HCT116 (cell line): ENCODE data around the gene ATG2B. TPM values are rescaled to one million over a fixed set of nuclear protein-coding genes. Genes with fewer than 3 reads are reported as not detected.
A peak's percentile ranks its signal among the peaks of the same experiment; 100 is the strongest.

ENCODE experiments used
- ATAC-seq: fragments of 200-7000 bp; cut with Tn5 transposase; 2 replicates; pipeline ENCODE4 v1.9.1; 2020; ENCODE audit warnings: mild to moderate bottlenecking, moderate library complexity
- BruUV-seq: library from RNA; stranded (reverse); fragments of 400-500 nt; replicated peaks from 2 replicates; lab custom pipeline; 2021; lab: Mats Ljungman, UMichigan
- CTCF ChIA-PET: fragments of 300-600 bp; sonication (Branson Sonifier 250); formaldehyde crosslinking; loops from one replicate; lab custom pipeline; 2021; ENCODE audit warnings: antibody characterized with exemption; lab: Charles Lee
- POLR2A ChIA-PET: fragments of 300-600, 350-600 bp; sonication (Branson Sonifier 250); formaldehyde crosslinking; loops from one replicate; lab custom pipeline; 2021; ENCODE audit warnings: antibody characterized with exemption; lab: Charles Lee
- RAD21 ChIA-PET, 2 experiments: fragments of 300-600 bp; sonication (Branson Sonifier 250); formaldehyde crosslinking; loops; one replicate each; lab custom pipeline; 2023; ENCODE audit warnings: low total read pairs in 2 of 2; ENCODE audit not compliant: uncharacterized antibody in 2 of 2, unreplicated experiment in 2 of 2, low non-redundant PET in 1 of 2; lab: Charles Lee
- DNase-seq: peaks from one replicate; pipeline ENCODE4 v3.0.0-alpha.2; 2010; ENCODE audit warnings: low read depth, low spot score
- H2AFZ ChIP-seq: fragments of 200-600 bp; shearing (Covaris generic), sonication (generic); 2 replicates; pipeline ENCODE4 v1.6.1; 2017; ENCODE audit warnings: low read depth, mixed run types, mixed read lengths, antibody characterized with exemption, low read length; ENCODE audit not compliant: poor library complexity, severe bottlenecking
- H3K27ac ChIP-seq: 2 replicates; pipeline ENCODE4 v1.5.1; 2012; ENCODE audit warnings: low read depth, low read length
- H3K27me3 ChIP-seq: fragments of 200-600 bp; sonication (generic); 2 replicates; pipeline ENCODE4 v1.6.1; 2016; ENCODE audit warnings: mixed run types, low read length, mixed read lengths; ENCODE audit not compliant: insufficient read depth
- H3K36me3 ChIP-seq, 2 experiments: fragments of 200-500 bp in 1 of 2; fragments of 200-600 bp in 1 of 2; sonication (Bioruptor generic) in 1 of 2; sonication (generic) in 1 of 2; 2 replicates each; pipeline versions ENCODE4 v1.5.1 to v1.6.1; 2014 to 2016; ENCODE audit warnings: low read length in 2 of 2, inconsistent platforms in 1 of 2, mixed read lengths in 1 of 2, mixed run types in 1 of 2; ENCODE audit not compliant: insufficient read depth in 2 of 2, control insufficient read depth in 1 of 2
- H3K4me1 ChIP-seq, 2 experiments: fragments of 200-600 bp in 1 of 2; sonication (generic) in 1 of 2; 2 replicates each; pipeline versions ENCODE4 v1.5.1 to v1.6.1; 2012 to 2017; ENCODE audit warnings: low read length in 2 of 2, inconsistent platforms in 1 of 2, mild to moderate bottlenecking in 1 of 2, mixed read lengths in 1 of 2, mixed run types in 1 of 2, moderate library complexity in 1 of 2; ENCODE audit not compliant: insufficient read depth in 2 of 2, control insufficient read depth in 1 of 2
- H3K4me2 ChIP-seq: fragments of 200-600 bp; sonication (generic); 2 replicates; pipeline ENCODE4 v1.6.1; 2017; ENCODE audit warnings: mixed run types, low read length, mixed read lengths
- H3K4me3 ChIP-seq, 2 experiments: fragments of 200-600 bp in 1 of 2; sonication (generic) in 1 of 2; replicated peaks in 1 of 2; 2 replicates each; pipeline ENCODE4 v1.5.1; 2011 to 2016; ENCODE audit warnings: low read length in 2 of 2, control low read depth in 1 of 2, low read depth in 1 of 2, mild to moderate bottlenecking in 1 of 2, mixed read lengths in 1 of 2, mixed run types in 1 of 2
- H3K79me2 ChIP-seq: fragments of 200-600 bp; sonication (generic); 2 replicates; pipeline ENCODE4 v1.6.1; 2017; ENCODE audit warnings: mild to moderate bottlenecking, mixed run types, low read length, moderate library complexity, mixed read lengths; ENCODE audit not compliant: insufficient read depth
- H3K9ac ChIP-seq: fragments of 200-600 bp; sonication (generic); 2 replicates; pipeline ENCODE4 v1.6.1; 2016; ENCODE audit warnings: low read length, mixed read lengths
- H3K9me2 ChIP-seq: fragments of 200-600 bp; sonication (generic), shearing (Covaris generic); 2 replicates; pipeline ENCODE4 v1.6.1; 2017; ENCODE audit warnings: mixed run types, mild to moderate bottlenecking, moderate library complexity; ENCODE audit not compliant: insufficient read depth
- H3K9me3 ChIP-seq, 2 experiments: fragments of 200-500 bp in 1 of 2; fragments of 200-600 bp in 1 of 2; sonication (Bioruptor generic) in 1 of 2; sonication (generic) in 1 of 2; 2 replicates each; pipeline ENCODE4 v1.6.1; 2014 to 2017; ENCODE audit warnings: low read length in 2 of 2, mixed read lengths in 2 of 2, inconsistent platforms in 1 of 2, low read depth in 1 of 2, mild to moderate bottlenecking in 1 of 2, mixed run types in 1 of 2, moderate library complexity in 1 of 2; ENCODE audit not compliant: control insufficient read depth in 1 of 2, insufficient read depth in 1 of 2
- H4K20me1 ChIP-seq: fragments of 200-600 bp; sonication (generic), shearing (Covaris generic); 2 replicates; pipeline ENCODE4 v1.6.1; 2017; ENCODE audit warnings: mixed run types, mild to moderate bottlenecking, moderate library complexity; ENCODE audit not compliant: insufficient read depth
- ATF3 ChIP-seq: IDR thresholded peaks from 2 replicates; pipeline ENCODE4 v1.6.1; 2012
- CBX3 ChIP-seq: IDR thresholded peaks from 2 replicates; pipeline ENCODE4 v1.6.1; 2012; ENCODE audit warnings: low read depth
- EGR1 ChIP-seq: IDR thresholded peaks from 2 replicates; pipeline ENCODE4 v1.6.1; 2012; ENCODE audit warnings: low read depth
- ELF1 ChIP-seq: IDR thresholded peaks from 2 replicates; pipeline ENCODE4 v1.6.1; 2012; ENCODE audit warnings: low read depth, borderline replicate concordance
- EZH2 ChIP-seq: fragments of 200-600 bp; sonication (generic); IDR thresholded peaks from 2 replicates; pipeline ENCODE4 v1.6.1; 2017; ENCODE audit warnings: antibody characterized with exemption, mixed run types
- EZH2phosphoT487 ChIP-seq: fragments of 200-600 bp; IDR thresholded peaks from 2 replicates; pipeline ENCODE4 v1.6.1; 2018; ENCODE audit warnings: antibody characterized with exemption, borderline replicate concordance
- MAX ChIP-seq: IDR thresholded peaks from 2 replicates; pipeline ENCODE4 v1.6.1; 2012
- REST ChIP-seq: IDR thresholded peaks from 2 replicates; pipeline ENCODE4 v1.6.1; 2012; ENCODE audit warnings: low read depth
- SIN3A ChIP-seq: IDR thresholded peaks from 2 replicates; pipeline ENCODE4 v1.6.1; 2012; ENCODE audit warnings: low read depth
- SP1 ChIP-seq: IDR thresholded peaks from 2 replicates; pipeline ENCODE4 v1.6.1; 2012; ENCODE audit warnings: low read depth
- TCF7L2 ChIP-seq: IDR thresholded peaks from 2 replicates; pipeline ENCODE4 v1.7.0; 2011; ENCODE audit warnings: borderline replicate concordance, inconsistent platforms; ENCODE audit not compliant: insufficient read depth, insufficient read length; ENCODE audit errors: extremely low read depth
- YY1 ChIP-seq: IDR thresholded peaks from 2 replicates; pipeline ENCODE4 v1.6.1; 2011; ENCODE audit warnings: low read length, low read depth, moderate library complexity, mild to moderate bottlenecking; ENCODE audit not compliant: insufficient replicate concordance; ENCODE audit errors: extremely low read depth
- ZFX ChIP-seq: fragments of 450-650 bp; IDR thresholded peaks from 2 replicates; pipeline ENCODE4 v1.6.1; 2017
- intact Hi-C: fragments of 100-400 bp; cut with micrococcal nuclease; formaldehyde crosslinking; loops from 2 replicates; pipeline ENCODE4 v1.10.0; 2022
- total RNA-seq: library from RNA; stranded (reverse); gene quantifications from one replicate; pipeline ENCODE4 v1.2.1, GENCODE V29; 2021; ENCODE audit not compliant: unreplicated experiment
- TF ChIP-seq, protein P1 (sequence below), 3 experiments: fragments of 200-600 bp in 1 of 3; sonication (generic) in 1 of 3; IDR thresholded peaks in 2 of 3; conservative IDR thresholded peaks in 1 of 3; 2 replicates each; pipeline ENCODE4 v1.5.1; 2012 to 2017; ENCODE audit warnings: low read depth in 2 of 3, low read length in 2 of 3, antibody characterized with exemption in 1 of 3, borderline replicate concordance in 1 of 3, control low read depth in 1 of 3, mild to moderate bottlenecking in 1 of 3, mixed read lengths in 1 of 3, mixed run types in 1 of 3, moderate library complexity in 1 of 3; ENCODE audit not compliant: insufficient read depth in 1 of 3

Gene ATG2B
- total RNA-seq, 1 experiment from 2014 or later: 6.4 TPM

GRCh38 chr14:96263347-96264199 is 99.6 kb downstream of the ATG2B start (continued):
- no peak for TF ChIP-seq ATF3
- no peak for TF ChIP-seq YY1
- no peak for TF ChIP-seq TCF7L2
- no peak for TF ChIP-seq SP1
- no peak for TF ChIP-seq EZH2phosphoT487
- TF ChIP-seq ZFX: no peak
- TF ChIP-seq ELF1: no peak
- TF ChIP-seq CBX3: no peak
- TF ChIP-seq SIN3A: no peak
- TF ChIP-seq, all 23 proteins: peak for 0

DNA sequence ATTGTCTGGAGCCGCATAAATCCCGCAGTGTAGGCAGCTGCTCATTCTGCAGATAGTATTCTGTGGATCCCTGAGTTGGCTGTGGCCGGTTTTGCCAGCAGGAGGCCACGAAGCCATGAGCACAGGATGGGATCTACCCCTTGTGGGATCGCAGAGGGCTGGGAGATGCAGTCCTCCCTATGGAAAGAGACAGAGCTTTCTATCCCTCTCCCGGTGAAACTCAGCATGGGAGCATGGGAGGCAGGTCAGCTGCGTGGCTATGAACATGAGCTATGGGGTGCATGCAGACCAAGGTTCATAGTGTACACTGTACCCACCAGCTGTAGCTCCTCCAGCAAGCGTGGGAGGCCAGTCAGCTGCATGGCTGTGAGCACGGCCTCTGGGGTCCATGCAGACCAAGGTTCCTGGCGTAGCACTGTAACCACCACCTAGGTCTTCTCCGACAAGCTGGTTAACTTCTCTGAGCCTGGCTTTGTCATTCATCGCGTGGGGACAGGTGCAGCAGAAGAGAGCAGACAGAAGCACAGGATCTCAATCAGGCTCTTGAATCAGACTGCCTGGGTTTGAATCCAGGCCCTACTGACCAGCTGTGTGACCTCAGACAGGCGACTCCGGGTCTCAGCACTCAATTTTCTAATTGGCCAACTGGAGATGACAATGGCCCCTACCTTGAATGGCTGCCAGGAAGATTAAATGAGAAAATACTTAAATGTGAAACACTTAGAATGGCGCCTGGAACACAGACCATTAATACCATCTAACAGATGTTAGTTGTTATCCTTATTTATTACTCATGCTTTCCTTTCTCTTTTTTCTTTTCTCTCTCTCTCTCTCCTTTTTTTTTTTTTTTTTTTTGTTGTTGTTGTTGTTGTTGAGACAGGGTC is 101.1 kb downstream of the ATG2B start:
- no TSS peak for BruUV-seq

More for the DNA sequence above, 101.1 kb downstream of the ATG2B start:
- ChIA-PET RAD21 (no interaction called here), POLR2A (no interaction called here), CTCF (interaction anchor here (1.4 kb wide), 1 partner anchor 161 kb away, joined by 3 read pairs; no protein-coding TSS in a partner anchor)
- Histone ChIP-seq H3K4me1 (no peaks in the 10 kb centered on the region), H3K9me3 (no peaks in the 10 kb centered on the region), H3K4me3 (no peak overlapping the region), H3K9ac (no peak overlapping the region), H2AFZ (no peak overlapping the region), H3K4me2 (no peak overlapping the region), H3K27me3 (peaks cover 26% of the 10 kb centered on the region), H4K20me1 (no peaks in the 10 kb centered on the region), H3K9me2 (no peaks in the 10 kb centered on the region), H3K79me2 (no peaks in the 10 kb centered on the region), H3K36me3 (no peaks in the 10 kb centered on the region), H3K27ac (no peak overlapping the region)
- intact Hi-C loops: no loop called here
- DNase-seq (no peak), ATAC-seq (peak; percentile 50; the same call in 1 of the 2 replicates)
- TF ChIP-seq, protein P1, sequence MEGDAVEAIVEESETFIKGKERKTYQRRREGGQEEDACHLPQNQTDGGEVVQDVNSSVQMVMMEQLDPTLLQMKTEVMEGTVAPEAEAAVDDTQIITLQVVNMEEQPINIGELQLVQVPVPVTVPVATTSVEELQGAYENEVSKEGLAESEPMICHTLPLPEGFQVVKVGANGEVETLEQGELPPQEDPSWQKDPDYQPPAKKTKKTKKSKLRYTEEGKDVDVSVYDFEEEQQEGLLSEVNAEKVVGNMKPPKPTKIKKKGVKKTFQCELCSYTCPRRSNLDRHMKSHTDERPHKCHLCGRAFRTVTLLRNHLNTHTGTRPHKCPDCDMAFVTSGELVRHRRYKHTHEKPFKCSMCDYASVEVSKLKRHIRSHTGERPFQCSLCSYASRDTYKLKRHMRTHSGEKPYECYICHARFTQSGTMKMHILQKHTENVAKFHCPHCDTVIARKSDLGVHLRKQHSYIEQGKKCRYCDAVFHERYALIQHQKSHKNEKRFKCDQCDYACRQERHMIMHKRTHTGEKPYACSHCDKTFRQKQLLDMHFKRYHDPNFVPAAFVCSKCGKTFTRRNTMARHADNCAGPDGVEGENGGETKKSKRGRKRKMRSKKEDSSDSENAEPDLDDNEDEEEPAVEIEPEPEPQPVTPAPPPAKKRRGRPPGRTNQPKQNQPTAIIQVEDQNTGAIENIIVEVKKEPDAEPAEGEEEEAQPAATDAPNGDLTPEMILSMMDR (IDR thresholded peaks at IDR 0.05 in 2 of 3, conservative IDR thresholded peaks at IDR 0.05 in 1 of 3; ENCODE audit: borderline replicate concordance in 1 of 3, insufficient read depth in 1 of 3, low read depth in 2 of 3, low read length in 2 of 3): no peak
- TF ChIP-seq ZFX (no peak), EGR1 (no peak), ATF3 (no peak), REST (no peak), EZH2phosphoT487 (no peak), CBX3 (no peak), YY1 (no peak), MAX (no peak), EZH2 (no peak), ELF1 (no peak)
